HG03558 (cell line): ENCODE results near the gene DCAF4L1.

ENCODE experiments used
- ATAC-seq: cut with Tn5 transposase; IDR thresholded peaks from one replicate; pipeline ENCODE4 v1.9.1; 2021; ENCODE audit warnings: moderate number of reproducible peaks; ENCODE audit not compliant: unreplicated experiment; ENCODE audit errors: extremely low read depth

The DCAF4L1 gene

GRCh38 chr4:41989994-41990364, 8.4 kb downstream of the DCAF4L1 start:
- ATAC-seq: no peak

- peak; percentile 97 for ATAC-seq
Measured at GRCh38 chr4:41990365-41991111, 9.0 kb downstream of the DCAF4L1 start, which contains the start of gene SLC30A9. SLC30A9 (plus strand) TSS chr4:41990530; CDS start chr4:41990652, 122 bp downstream.

GRCh38 chr4:41991916-41992767, 10.6 kb downstream of the DCAF4L1 start:
- no peak for ATAC-seq

- ATAC-seq: no peak
Measured at GRCh38 chr4:41992967-41993857, 11.7 kb downstream of the DCAF4L1 start.

GRCh38 chr4:41994461-41994985, 13.0 kb downstream of the DCAF4L1 start:
- no peak for ATAC-seq

GRCh38 chr4:41998019-41998418, 16.5 kb downstream of the DCAF4L1 start:
- ATAC-seq: no peak

- ATAC-seq: no peak
Measured at GRCh38 chr4:41999321-41999720, 17.8 kb downstream of the DCAF4L1 start.

- no peak for ATAC-seq
Measured at GRCh38 chr4:42008011-42008786, 26.6 kb downstream of the DCAF4L1 start.

GRCh38 chr4:42015438-42015837, 33.9 kb downstream of the DCAF4L1 start:
- ATAC-seq: no peak

GRCh38 chr4:42018451-42018850, 36.9 kb downstream of the DCAF4L1 start:
- no peak for ATAC-seq
